Nephron progenitor cell (in vitro differentiated cells): ENCODE measurements around the gene IL2RA.

Experiments
- DNase-seq: peaks from one replicate; pipeline ENCODE4 v3.0.0; 2021
- H3K27ac Mint-ChIP-seq: 2 replicates; pipeline ENCODE4 v1.8.0; 2021; ENCODE audit warnings: mild to moderate bottlenecking, moderate library complexity, mixed read lengths
- H3K27me3 Mint-ChIP-seq: 2 replicates; pipeline ENCODE4 v1.8.0; 2021; ENCODE audit warnings: mild to moderate bottlenecking, low read depth, mixed read lengths; ENCODE audit not compliant: poor library complexity
- H3K36me3 Mint-ChIP-seq: 2 replicates; pipeline ENCODE4 v1.8.0; 2021; ENCODE audit warnings: low read depth, mixed read lengths
- H3K4me1 Mint-ChIP-seq: 2 replicates; pipeline ENCODE4 v1.8.0; 2021; ENCODE audit warnings: mixed read lengths
- H3K4me3 Mint-ChIP-seq: 2 replicates; pipeline ENCODE4 v1.8.0; 2021; ENCODE audit warnings: mild to moderate bottlenecking, moderate library complexity, mixed read lengths
- H3K9me3 Mint-ChIP-seq: 2 replicates; pipeline ENCODE4 v1.8.0; 2021; ENCODE audit warnings: mild to moderate bottlenecking, moderate library complexity, mixed read lengths
- CTCF ChIP-seq: fragments of 200-600 bp; sonication (generic); IDR thresholded peaks from 2 replicates; pipeline ENCODE4 v1.5.0; 2021; ENCODE audit warnings: antibody characterized with exemption

IL2RA gene

GRCh38 chr10:6053816-6054631 is 8.1 kb downstream of the IL2RA start:
- Mint-ChIP-seq H3K27me3 (peaks cover 57% of the 10 kb centered on the region), H3K9me3 (no peaks in the 10 kb centered on the region), H3K4me3 (no peak overlapping the region), H3K27ac (no peak overlapping the region), H3K4me1 (peaks cover 35% of the 10 kb centered on the region), H3K36me3 (no peaks in the 10 kb centered on the region)
- peak; percentile 18 for DNase-seq
- no peak for TF ChIP-seq CTCF

- Mint-ChIP-seq H3K27me3 (peaks cover 56% of the 10 kb centered on the region), H3K4me1 (peaks cover 35% of the 10 kb centered on the region), H3K36me3 (no peaks in the 10 kb centered on the region), H3K4me3 (no peak overlapping the region), H3K9me3 (no peaks in the 10 kb centered on the region), H3K27ac (no peak overlapping the region)
- no peak for DNase-seq
- TF ChIP-seq CTCF = no peak
Measured at GRCh38 chr10:6053303-6053702, 8.9 kb downstream of the IL2RA start.

- no peak for DNase-seq
- Mint-ChIP-seq H3K27ac (no peak overlapping the region), H3K9me3 (no peaks in the 10 kb centered on the region), H3K36me3 (no peaks in the 10 kb centered on the region), H3K4me3 (no peak overlapping the region), H3K4me1 (peaks cover 33% of the 10 kb centered on the region), H3K27me3 (peaks cover 49% of the 10 kb centered on the region)
- no peak for TF ChIP-seq CTCF
Measured at GRCh38 chr10:6052247-6053221, 9.6 kb downstream of the IL2RA start.

- peaks cover 46% of the 10 kb centered on the region for H3K27me3 Mint-ChIP-seq
- H3K9me3 Mint-ChIP-seq = no peaks in the 10 kb centered on the region
- H3K4me3 Mint-ChIP-seq = no peak overlapping the region
- DNase-seq = no peak
- peaks cover 24% of the 10 kb centered on the region for H3K4me1 Mint-ChIP-seq
- TF ChIP-seq CTCF = no peak
- H3K27ac Mint-ChIP-seq = no peak overlapping the region
- no peaks in the 10 kb centered on the region for H3K36me3 Mint-ChIP-seq
Measured at GRCh38 chr10:6050801-6051445, 11.2 kb downstream of the IL2RA start.

- H3K27ac Mint-ChIP-seq = no peak overlapping the region
- TF ChIP-seq CTCF = no peak
- peaks cover 16% of the 10 kb centered on the region for H3K4me1 Mint-ChIP-seq
- no peaks in the 10 kb centered on the region for H3K9me3 Mint-ChIP-seq
- no peak overlapping the region for H3K4me3 Mint-ChIP-seq
- no peaks in the 10 kb centered on the region for H3K36me3 Mint-ChIP-seq
- no peak for DNase-seq
- H3K27me3 Mint-ChIP-seq = peaks cover 56% of the 10 kb centered on the region
Measured at GRCh38 chr10:6049031-6049400, 13.2 kb downstream of the IL2RA start.
